ENCODE results near the gene BCAS1. TPM values are rescaled to one million over a fixed set of nuclear protein-coding genes. Genes with fewer than 3 reads are reported as not detected.
A peak's percentile ranks its signal among the peaks of the same experiment; 100 is the strongest.

BCAS1 gene
- total and polyA plus RNA-seq, 10 of the 15 experiments (the other 5 are each of a cell fraction or from before 2014, with no cell fraction given), result 0.21 to 1.4 (median 0.55) TPM

- DNase-seq (ENCODE audit: low read depth, low spot score), result no peak
- H3K4me3 ChIP-seq, result no peak overlapping the region
- FAIRE-seq, result no peak
- no peak overlapping the region for H2AFZ ChIP-seq (ENCODE audit: control insufficient read depth, low read depth, low read length)
- in situ Hi-C loops (cut with MboI), result no loop called here
- intact Hi-C loops (cut with micrococcal nuclease; ENCODE audit: unreplicated experiment), result no loop called here
- H3K4me1 ChIP-seq (ENCODE audit: control insufficient read depth, insufficient read depth, low read length), result peaks cover 77% of the 10 kb centered on the region
- H3K9me3 ChIP-seq (replicated peaks; ENCODE audit: control insufficient read depth, insufficient read depth, low read length), result no peaks in the 10 kb centered on the region; the same call in 1 of the 3 replicates
- no peaks in the 10 kb centered on the region; a peak in 1 of 4 replicates for H3K36me3 ChIP-seq (ENCODE audit: control insufficient read depth in 2 of 2, insufficient read depth in 2 of 2, low read length in 1 of 2)
- RAD21 ChIA-PET (ENCODE audit: unreplicated experiment), result interaction anchor here (0.6 to 18.3 kb wide), 6 partner anchors 7 to 349 kb away, joined by 3 to 394 read pairs (median 7); no protein-coding TSS in a partner anchor
- H3K4me2 ChIP-seq (ENCODE audit: control insufficient read depth, insufficient read depth), result no peak overlapping the region
- no peaks in the 10 kb centered on the region for H3K27me3 ChIP-seq (replicated peaks in 1 of 2; ENCODE audit: control insufficient read depth in 2 of 2, insufficient read depth in 2 of 2, low read length in 1 of 2)
- H3K79me2 ChIP-seq (ENCODE audit: control insufficient read depth, insufficient read depth, low read length), result no peaks in the 10 kb centered on the region; the same call in 1 of the 2 replicates
- SMC1A ChIA-PET (ENCODE audit: uncharacterized antibody, unreplicated experiment), result interaction anchor here (0.7 to 18.6 kb wide), 5 partner anchors 11 to 134 kb away, joined by 3 to 384 read pairs (median 47); no protein-coding TSS in a partner anchor
- no peak overlapping the region for H3K9ac ChIP-seq (ENCODE audit: control insufficient read depth, insufficient read depth, low read length)
- WGBS (ENCODE audit: insufficient coverage, insufficient replicate concordance, low lambda C conversion rate, missing lambda C conversion rate), result 42% methylated on average over 7 of the region's 7 CpGs
- BruUV-seq (replicated peaks), result no TSS peak
- H4K20me1 ChIP-seq (ENCODE audit: control insufficient read depth, insufficient read depth), result no peaks in the 10 kb centered on the region
- ATAC-seq, result no peak
- POLR2A ChIA-PET, result interaction anchor here (2.6 to 4.0 kb wide), 2 partner anchors 12 to 29 kb away, joined by 6 to 20 read pairs; no protein-coding TSS in a partner anchor
- CTCF ChIA-PET, result interaction anchor here (13.1 to 20.5 kb wide), 2 partner anchors 11 to 12 kb away, joined by 109 to 258 read pairs; no protein-coding TSS in a partner anchor
- no peak overlapping the region; the same call in 1 of the 2 replicates for H3K27ac ChIP-seq (ENCODE audit: control insufficient read depth, insufficient read depth)
- TF ChIP-seq GATAD2B (conservative IDR thresholded peaks at IDR 0.05; ENCODE audit: low read depth) (no peak), BMI1 (IDR thresholded peaks at IDR 0.05; ENCODE audit: borderline replicate concordance) (no peak), BHLHE40 (IDR thresholded peaks at IDR 0.05; ENCODE audit: borderline replicate concordance in 1 of 2, low read depth in 2 of 2, low read length in 1 of 2) (peak; percentile 61 to 66; a peak in 3 of 4 replicates), POLR2AphosphoS2 (IDR thresholded peaks at IDR 0.05; ENCODE audit: low read depth, low read length) (no peak), KAT2A (conservative IDR thresholded peaks at IDR 0.05; ENCODE audit: control insufficient read depth, low read depth, low read length) (no peak), ZNF622 (IDR thresholded peaks at IDR 0.05) (no peak), DPF2 (IDR thresholded peaks at IDR 0.05) (no peak), CUX1 (IDR thresholded peaks at IDR 0.05; ENCODE audit: insufficient replicate concordance, low read depth, low read length) (no peak), IRF3 (IDR thresholded peaks at IDR 0.05) (no peak), NR2F1 (conservative IDR thresholded peaks at IDR 0.05) (peak; percentile 70; the same call in 1 of the 2 replicates), CHD1 (IDR thresholded peaks at IDR 0.05; ENCODE audit: low read depth, low read length) (no peak), FOXK2 (IDR thresholded peaks at IDR 0.05) (no peak), IKZF2 (IDR thresholded peaks at IDR 0.05) (no peak), ETV6 (conservative IDR thresholded peaks at IDR 0.05 in 1 of 2, IDR thresholded peaks at IDR 0.05 in 1 of 2; ENCODE audit: borderline replicate concordance in 1 of 2, low read depth in 1 of 2) (peak in 1 of 2 experiments; percentile 12; a peak in 1 of 4 replicates), USF1 (IDR thresholded peaks at IDR 0.05; ENCODE audit: borderline replicate concordance, extremely low read length, insufficient read depth, low read depth, low read length) (no peak), FOS (IDR thresholded peaks at IDR 0.05; ENCODE audit: borderline replicate concordance, extremely low read depth, insufficient read length) (no peak), KLF5 (IDR thresholded peaks at IDR 0.05; ENCODE audit: partially characterized antibody) (no peak), CREM (IDR thresholded peaks at IDR 0.05; ENCODE audit: low read depth) (no peak)
These were observed 142.4 kb downstream of the BCAS1 start for GRCh38 chr20:53927990-53928389.
